GF-D8 (cell line): ENCODE data around the gene INO80E.

Experiments
- DNase-seq: peaks from one replicate; lab custom pipeline; 2025; lab: John Stamatoyannopoulos, UW

Gene INO80E

DNA sequence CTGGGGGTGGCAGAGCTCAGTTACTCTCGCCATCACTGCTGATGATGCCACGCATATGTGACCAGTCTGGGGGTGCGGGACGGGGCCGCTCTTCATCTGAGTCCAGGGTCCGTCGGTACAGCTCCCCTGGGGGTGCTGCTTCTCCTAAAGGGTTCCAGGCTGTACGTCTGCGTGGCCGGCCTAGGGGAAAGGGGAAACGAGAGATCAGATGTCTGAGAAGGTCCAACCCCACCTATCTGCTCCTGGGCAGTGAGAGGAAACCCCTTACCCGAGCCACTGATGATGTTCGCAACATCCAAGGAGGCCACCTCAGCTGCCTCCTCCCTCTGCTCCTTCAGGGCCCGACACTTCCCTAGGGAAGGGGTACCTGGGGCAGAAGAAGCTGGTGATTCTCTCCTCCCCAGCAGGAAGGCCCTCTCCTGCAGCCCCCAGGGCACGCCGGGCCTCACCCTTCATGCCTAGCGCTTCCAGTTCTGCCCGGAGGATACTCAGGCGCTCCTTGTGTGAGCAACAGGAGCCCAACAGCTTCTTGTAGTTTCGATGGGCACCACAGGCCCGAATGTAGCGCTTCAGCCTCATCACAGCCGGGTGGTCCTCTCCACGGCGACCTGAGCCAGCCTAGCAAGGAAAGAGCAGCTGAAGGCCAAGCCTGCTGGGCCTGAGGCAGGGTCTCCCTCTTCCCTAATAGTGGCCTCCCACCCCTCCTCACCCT is 2.7 kb upstream of the INO80E start:
- DNase-seq: no peak

DNA sequence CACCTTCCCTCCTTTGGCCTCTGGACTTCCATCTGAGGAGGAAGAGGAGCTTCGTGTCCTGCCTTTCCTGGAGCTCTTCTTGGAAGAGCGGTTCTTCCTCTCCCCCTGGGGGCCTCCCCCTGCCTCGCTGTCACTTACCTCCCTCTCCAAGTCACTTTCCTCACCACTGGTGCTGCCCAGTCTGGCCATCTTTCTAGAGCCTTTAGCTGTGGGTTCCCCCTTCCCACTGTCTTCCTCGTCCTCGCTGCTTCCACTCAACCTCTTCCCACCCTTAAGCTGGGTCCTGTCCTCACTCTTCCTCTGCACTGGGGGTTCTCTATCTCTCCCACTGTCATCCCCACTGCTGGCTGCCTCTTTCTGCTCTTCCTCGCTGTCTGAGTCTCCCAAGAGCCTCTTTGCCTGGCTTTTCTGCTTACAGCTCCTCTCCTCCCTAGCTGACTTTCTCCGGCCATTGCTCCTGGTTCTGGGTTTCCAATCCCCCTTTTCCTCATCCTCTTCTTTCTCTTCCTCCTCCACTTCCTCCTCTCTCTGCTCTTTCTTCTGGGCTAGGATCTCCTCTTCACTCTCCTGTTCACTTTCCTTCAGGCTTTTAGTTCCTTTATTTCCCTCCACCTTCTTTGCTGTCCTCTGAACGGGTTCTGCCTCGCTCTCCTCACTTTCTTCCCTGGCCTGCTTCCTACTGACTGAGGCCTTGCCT is 2.0 kb upstream of the INO80E start:
- DNase-seq: no peak

DNA sequence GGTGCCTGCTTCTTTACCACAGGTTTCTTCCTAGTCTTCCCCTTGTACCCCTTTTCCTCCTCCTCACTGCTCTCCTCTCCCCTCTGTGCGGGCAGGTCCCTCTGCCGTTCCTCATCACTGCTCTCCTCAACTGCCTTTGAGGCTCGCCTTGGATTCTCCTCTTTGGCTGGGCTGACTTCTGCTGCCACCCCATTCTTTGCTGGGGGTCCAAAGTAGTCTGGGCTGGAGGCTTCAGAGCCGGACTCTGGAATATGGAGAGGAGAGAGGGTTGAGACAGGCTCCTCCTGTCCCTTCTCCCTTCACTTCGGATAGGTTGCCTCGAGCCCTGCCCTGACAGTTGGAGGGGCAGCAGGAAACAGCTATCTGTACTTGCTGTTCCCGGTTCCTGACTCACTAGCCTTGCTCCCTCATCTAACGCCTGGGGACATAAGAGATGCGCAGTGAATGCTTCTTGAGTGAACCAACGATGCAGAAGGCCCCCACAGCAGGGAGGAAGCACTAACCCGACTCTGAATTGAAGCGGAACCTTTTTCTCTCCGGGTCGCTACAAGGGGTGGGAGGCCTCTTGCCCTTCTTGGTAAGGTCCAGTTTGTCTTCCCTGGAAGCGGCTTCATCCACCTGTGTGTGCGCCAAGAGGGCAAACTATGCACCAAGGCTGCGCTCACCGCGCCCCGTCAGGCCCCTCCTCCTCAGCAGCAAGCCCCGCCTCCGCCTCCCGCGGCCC is 1.3 kb upstream of the INO80E start:
- no peak for DNase-seq

DNA sequence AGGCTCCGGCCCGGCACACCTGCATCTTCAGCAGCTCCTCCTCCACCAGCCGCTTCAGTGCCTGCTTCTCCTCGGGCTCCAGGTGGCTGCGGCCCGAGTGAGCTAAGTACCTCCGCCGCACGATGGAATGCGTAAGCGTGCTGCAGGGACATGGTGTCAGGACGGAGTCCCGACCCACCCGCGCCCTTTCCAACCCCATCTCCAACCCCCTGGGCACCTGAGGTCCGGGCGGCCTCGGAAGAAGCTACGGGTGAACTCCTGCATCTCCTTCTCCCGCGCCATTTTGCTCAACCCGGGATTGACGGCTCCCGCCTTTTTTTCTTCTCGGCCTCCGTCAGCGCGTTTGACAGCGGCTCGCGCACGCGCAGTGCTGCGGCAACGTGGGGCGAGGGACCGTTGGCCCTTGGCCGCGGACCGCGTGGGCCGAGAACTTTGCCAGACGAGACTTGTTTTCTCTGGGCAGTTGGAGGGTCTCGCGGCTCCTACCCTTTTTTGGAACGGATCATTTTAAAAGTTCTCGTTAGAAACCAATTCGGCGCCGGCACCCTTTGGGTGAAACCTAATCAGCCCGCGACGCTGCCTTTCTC is 624 bp upstream of the INO80E start, which contains the start of gene HIRIP3:
Gene HIRIP3, minus strand, starts transcription at position 294 of the 587 bp plus-strand sequence. Its CDS starts 12 bp downstream, at position 282.
- DNase-seq: peak; percentile 72

DNA sequence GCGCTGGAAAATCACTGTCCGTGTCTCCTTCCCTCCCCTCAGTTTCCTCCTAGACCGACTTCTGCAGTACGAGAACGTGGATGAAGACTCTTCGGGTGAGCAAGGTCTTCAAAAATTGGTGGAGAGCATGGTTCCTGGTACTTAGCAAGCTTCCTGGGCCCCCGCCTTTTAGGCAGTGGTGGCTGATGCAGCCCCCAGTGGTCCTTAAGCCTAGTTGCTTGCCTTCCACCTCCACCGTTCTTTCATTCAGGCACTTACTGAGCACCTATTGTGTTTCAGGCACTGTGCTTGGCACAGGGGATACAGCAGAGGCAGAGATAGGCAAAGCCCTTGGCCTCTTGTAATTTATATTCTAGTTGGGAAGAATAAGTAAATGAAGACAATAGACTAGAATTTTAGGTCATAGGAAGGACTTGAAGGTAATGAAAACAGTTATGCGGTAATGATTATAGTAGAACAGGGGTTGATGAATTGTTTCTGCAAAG is 767 bp downstream of the INO80E start:
- no peak for DNase-seq

DNA sequence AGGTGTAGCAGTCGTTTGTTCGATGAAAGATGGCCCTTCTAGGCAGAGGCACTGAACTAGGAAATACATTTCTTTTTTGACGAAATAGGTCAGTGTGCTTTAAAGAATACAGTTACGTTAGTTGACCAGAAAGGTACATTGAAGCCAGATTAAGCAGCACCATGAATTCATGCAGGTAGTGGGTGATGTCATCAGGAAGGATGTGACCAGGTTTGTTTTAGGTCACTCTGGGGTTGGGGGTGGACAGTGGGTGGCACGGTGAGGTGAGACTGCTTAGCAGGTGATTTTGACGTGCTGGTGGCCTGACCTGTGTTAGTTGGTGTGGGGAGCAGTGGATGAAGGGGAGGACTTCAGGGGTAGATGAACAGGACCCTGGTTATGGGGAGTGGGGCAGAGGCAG is 3.6 kb downstream of the INO80E start:
- DNase-seq: no peak

DNA sequence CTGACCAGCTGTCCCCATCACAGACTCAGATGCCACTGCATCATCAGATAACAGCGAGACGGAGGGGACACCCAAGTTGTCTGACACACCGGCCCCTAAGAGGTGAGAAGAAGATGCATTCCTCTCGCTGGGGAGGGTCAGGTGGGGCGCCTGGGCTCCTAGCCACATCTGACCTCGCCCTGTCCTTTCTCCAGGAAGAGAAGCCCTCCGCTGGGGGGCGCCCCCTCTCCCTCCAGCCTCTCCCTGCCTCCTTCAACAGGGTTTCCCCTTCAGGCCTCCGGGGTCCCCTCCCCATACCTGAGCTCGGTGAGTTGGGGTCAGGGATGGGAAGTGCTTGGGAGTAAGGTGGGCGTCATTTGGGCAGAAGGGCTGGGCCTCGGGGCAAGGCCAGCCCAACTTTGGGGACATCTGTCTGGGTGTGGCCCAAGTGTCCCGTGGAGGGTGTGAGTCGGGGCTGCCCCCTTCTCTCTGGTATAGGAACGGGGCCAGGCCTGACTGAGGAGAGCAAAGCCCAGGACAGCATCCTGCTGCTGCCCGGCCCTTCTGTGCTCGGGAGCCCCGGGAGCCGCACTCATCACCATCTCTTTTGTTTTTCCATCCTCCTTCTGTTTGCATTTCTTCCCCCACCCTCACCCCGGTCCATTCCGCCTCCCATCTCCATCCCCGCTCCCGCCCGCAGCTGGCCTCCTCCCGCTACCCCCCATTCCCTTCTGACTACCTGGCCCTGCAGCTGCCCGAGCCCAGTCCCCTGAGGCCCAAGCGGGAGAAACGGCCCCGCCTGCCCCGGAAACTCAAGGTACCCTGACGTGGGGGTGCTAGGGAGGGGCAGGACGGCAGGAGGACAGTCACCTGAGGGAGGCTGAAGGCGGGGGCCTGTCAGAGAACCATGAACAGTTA is 4.9 kb downstream of the INO80E start:
- no peak for DNase-seq

DNA sequence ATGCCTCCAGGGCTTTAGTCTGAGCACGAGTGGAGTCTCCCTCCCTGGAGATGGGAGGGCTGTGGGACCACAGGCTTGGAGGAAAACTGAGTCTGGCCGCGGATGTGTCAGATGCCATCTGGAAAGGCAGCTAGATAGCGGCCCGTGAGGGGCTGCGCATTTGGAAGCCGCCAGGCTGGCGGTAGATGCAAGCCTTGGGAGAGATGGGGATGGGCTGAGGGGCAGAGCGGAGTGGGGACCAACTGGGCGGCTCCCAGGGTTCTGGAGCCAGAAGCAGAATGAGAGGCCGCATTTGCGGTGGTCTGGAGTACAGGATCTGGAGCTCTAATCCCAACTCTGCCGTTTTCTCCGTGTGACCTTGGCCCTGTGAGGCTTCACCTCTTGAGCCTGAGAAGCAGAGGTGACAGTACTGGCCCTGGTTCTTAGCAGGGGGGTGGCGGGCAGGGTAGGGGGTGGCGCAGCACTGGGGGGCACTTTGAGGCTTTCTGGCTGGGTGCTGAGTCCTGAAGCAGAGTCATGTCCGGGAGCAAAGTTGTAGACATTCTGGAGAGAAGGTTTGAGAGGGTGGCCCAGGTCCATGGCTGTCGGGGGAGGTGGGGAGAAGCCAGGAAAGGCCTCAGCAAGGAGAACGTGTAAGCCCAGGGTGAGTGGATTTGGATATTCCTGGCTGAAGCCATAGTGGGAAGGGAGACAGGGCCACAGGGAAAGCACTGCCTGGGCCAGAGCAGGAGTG is 6.7 kb downstream of the INO80E start:
- DNase-seq: no peak

DNA sequence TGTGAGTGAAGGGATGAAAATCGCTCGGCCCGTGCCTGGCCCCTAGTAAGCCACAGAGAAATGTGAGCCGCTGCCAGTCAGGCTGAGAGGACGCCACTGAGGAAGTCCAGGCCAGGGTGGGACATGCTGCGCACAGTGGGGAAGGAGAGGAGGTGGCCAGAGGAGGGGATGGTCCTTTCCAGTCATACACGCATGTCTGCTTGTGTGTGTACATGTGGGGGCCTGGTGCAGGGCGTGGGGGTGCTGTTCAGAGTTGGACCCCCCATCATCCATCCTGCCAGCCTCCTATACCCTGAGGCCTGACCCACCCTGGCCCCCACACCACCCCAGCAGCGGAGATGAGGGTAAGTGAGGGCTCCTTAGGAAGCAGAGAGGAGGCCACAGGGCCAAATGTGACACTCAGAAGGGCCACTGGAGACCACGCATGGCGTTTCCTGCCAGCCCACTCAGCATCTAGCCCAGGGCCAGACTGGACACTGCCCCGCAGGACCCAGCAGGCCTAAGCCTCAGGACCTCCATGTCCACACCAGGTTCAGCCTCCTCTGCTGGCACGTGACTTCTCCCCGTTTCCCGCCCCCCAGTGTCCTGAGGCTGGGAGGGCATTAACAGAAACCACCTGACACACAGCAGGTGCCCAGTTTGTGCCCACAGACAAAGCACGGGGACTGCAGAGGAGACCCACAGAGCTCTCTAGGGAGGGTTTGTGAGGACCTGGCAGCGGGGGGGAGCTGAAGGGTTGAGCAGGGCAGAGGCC is 7.8 kb downstream of the INO80E start:
- no peak for DNase-seq

DNA sequence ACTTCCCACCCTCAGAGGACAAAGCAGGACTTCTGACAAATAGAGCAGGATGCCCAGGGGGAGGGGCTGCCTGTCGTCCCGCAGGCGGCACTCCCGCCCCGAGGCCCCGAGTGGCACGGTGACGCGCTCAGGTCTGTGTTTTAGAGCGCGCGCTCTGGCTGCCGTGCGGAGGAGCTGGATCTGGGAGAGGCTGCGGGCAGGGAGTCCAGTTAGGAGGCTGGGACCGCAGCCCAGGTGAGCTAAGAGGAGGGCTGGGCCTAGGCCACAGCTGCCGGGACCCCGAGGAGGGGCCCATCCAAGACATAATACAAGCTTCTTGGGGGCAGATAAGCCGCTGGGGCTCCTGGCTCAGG is 8.4 kb downstream of the INO80E start:
- DNase-seq: no peak

DNA sequence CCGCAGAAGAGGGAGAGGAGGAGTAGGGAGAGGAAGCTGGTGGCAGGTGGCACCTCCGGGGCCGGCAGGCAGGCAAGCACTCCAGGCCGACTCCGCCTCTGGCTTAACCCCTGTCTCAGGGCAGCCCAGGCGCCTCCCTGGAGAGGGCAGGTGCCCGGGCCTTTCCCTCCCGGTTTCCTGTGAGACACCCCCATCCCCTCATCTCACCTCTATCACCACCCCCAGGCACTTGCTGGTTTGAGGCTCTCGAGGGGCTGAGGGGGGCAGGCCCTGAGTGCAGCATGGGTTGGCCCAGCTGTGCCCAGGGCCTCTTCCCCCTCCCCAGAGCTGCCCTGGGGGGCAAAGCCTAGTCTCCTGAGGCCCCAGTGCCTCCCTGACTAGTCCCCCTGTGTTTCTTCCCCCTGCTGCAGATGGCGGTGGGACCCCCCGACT is 8.8 kb downstream of the INO80E start:
- DNase-seq: no peak

DNA sequence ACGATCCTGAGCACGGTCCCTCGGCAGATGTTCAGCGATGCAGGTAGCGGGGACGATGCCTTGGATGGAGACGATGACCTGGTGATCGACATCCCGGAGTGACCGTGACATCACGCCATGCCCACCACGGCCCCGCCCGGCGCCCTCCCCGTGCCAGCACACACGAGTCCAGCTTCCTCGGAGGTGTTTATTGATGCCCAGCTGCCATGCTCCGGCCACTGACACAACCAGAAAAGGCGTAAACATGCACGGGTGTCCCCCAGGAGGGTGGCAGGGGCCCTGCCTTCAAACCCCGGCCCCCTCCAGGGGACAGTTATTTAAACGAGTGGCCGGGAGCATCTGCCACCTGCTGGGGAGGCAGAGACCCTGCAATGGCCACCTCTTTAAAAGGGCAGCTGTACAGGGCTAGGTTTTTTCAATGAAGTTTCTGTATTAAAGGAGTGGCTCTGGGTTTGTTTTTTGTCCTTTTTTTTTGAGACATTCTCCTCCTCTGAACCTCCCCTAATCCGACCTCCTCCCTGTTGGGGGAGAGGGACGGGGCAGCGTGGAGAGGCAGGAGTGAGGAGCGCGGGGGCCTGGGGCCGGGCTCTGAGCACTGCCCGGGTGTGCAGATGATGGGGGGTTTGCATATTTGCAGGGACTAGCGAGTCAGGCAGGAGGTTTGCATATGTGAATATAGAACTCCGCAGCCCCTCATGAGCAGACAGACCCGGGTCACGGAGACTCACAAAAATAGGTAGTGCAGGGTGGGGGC is 9.5 kb downstream of the INO80E start:
- no peak for DNase-seq

DNA sequence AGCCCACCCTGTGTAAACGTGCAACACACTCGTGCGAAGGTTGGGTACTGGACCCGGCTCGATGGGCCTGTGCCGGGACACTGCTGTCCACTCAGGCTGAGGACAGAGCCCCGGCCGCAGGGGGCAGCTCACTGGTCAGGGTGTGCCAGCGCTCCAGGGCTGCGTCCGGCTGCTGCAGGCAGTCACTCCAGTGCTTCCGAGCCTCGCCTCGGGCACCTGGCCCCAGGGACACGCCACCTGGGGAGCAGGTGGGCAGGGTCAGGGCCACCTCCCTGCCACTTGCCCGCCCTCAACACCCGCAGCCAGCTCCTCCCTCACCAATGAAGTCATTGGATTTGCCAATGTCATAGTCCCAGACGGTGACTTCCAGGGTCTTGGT is 10.0 kb downstream of the INO80E start:
- DNase-seq: no peak

DNA sequence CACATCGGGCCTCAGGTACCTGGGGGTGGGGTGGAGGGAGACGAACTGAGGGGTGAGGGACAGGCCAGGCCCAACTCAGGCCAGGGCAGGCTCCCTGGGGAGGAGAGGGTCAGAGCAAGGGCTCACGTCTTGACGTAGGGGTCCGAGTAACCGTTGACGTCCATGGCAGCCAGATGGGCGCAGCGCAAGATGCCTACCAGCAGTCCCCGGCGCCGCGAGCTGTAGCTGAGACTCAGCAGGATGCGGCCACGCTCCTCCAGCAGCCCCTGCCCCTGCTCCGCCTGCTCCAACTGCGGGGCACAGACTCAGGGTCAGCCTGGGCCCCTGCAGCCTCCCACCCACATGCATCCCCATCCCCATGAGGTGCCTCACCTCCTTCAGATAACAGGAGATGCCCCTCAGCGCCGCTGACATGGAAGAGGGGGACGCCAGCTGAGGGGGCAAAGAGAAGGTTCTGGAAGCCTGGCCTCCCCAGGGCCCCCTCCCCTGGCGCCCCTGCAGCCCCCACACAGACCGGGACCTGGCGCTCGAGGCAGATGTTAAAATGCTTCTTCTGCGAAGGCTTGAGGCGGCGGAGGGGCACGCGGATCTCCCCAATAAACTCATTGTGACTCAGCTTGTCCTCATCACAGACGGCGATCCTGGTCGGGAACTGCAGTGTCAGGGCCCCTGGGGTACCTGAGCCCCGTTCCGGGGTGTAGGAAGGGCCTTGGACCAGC is 10.8 kb downstream of the INO80E start:
- no peak for DNase-seq

DNA sequence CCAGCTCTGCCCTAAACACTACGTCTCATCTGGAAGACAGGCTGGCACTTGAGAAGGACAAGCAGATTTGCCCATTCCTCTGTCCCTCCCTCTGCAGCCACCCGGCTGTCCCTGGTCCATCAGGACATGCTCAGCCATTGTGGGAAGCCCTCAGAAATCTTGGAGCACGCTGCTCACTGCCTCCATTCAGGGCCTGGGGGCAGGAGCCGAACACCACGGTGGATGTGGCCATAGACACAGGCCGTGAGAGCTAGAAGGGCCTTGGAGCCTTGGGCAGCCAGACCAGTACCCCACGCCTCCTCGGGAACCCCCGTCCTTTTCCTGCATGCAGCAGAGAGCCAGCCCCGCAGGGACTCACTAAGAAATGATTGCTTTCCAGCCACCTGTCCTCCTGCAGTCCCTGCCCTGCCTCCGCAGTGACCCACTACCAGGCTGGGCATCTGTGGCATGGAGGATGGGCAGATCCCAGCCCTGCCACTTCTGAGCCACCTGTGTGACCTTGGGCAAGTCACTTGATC is 11.4 kb downstream of the INO80E start:
- DNase-seq: no peak

DNA sequence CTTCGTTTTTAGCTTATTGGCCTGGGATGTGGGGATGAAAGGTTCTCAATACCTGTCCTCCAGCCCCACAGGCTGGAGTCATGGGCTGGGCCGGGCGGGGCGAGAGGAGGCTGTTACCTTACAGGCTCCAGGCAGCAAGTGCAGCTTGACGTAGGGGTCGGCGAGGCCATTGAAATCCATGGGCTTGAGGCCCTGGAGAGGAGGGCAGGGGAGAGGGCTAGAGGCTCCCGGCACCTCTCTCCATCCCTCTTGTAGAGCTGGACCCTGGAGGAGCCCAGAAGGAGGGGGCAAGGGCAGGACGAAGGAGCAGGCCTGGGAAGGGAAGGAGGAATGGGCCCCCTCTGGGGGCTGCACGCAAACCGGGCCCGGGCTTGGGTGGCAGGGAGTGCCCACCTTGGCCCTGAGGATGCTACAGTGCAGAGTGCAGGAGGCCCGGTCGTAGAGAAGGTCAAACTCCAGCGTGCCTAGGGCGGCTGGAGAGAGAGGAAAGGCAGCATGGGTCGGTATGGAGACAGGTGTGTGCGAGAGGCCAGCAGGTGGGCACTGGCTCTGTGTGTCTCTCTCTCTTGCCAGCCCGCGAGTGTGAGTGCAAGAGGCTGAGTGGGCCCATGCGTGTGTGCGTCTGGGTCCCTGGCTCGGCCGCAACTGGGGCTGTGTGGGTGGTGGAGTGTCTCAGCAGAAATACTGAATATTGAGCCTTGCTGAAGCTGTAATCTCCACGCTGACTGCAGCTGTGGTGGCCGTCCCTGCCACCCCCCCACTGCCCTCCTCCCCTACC is 13.2 kb downstream of the INO80E start:
- no peak for DNase-seq

DNA sequence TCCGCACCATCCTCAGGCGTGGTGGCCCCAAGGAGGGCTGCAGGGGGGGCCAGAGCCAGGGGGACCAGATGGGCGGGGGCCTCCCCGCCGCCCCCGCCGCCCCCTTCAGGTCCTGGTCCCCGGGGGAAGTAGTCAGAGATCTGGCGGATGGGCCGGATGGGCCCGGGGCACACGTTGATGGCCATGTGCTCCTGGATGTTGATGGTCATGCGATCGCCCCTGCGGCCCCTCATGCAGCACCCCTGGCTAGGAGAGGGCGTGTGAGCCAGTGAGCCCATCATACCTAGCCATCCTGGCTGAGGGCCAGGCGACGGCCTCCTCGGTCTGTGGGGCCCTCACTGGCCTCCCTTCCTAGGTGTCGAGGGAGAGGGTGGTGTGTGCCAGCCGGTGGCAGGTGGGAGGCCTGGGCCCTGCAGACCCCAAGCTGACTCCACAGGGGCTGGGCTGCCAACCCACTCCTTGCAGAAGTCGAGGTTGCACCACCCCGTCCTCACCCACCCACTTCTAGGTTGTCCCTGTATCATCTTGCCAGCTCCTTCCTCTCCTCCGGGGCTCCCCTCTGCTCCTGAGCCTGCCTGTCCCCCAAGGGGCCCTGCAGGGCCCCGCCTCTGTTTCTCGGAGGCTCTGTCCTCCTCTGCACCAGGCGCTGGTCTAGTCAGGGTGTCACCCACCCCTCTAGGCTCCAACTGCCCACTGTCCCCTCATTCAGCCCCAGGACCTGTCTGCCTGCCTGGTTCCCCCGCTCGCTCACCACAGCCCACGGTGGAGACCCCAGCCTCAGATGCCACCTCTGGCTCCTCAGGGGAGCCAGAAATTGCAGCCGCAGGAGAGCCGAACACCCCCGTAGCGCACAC is 14.2 kb downstream of the INO80E start:
- no peak for DNase-seq
